Activated CD4-positive, alpha-beta memory T cell treated with anti-CD3 and anti-CD28 coated beads, Interleukin-2, amount 10 ng/mL, durations not matched to agents 7 days and 5 days (primary cell): ENCODE measurements around the gene CEP41. TPM values are rescaled to one million over a fixed set of nuclear protein-coding genes. Genes with fewer than 3 reads are reported as not detected.
"Not testable (repeated sequence)": the region's sequence is repeated elsewhere in the genome, so short reads cannot be mapped to it uniquely, and the experiment has no call there.

Experiments
- CTCF ChIA-PET: fragments of 350-600 bp; sonication (Branson Sonifier 250); formaldehyde crosslinking; loops from one replicate; lab custom pipeline; 2021; ENCODE audit warnings: antibody characterized with exemption, inconsistent platforms; lab: Charles Lee
- POLR2A ChIA-PET: fragments of 350-600 bp; sonication (Branson Sonifier 250); formaldehyde crosslinking; loops from one replicate; lab custom pipeline; 2021; ENCODE audit warnings: antibody characterized with exemption; lab: Charles Lee
- DNase-seq: peaks from one replicate; pipeline ENCODE4 v3.0.0-alpha.2; 2020
- H3K27ac Mint-ChIP-seq: one replicate; pipeline ENCODE4 v1.8.0; 2021; ENCODE audit warnings: mild to moderate bottlenecking, mixed read lengths
- H3K27me3 Mint-ChIP-seq: one replicate; pipeline ENCODE4 v1.8.0; 2021; ENCODE audit warnings: mixed read lengths
- H3K36me3 Mint-ChIP-seq: one replicate; pipeline ENCODE4 v1.8.0; 2021; ENCODE audit warnings: low read depth, mixed read lengths
- H3K4me1 Mint-ChIP-seq: one replicate; pipeline ENCODE4 v1.8.0; 2021; ENCODE audit warnings: mixed read lengths
- H3K4me3 Mint-ChIP-seq: one replicate; pipeline ENCODE4 v1.8.0; 2021; ENCODE audit warnings: mild to moderate bottlenecking, mixed read lengths
- H3K9me3 Mint-ChIP-seq: one replicate; pipeline ENCODE4 v1.8.0; 2021; ENCODE audit warnings: mixed read lengths
- total RNA-seq, 2 experiments: library from RNA; stranded (reverse); gene quantifications; one replicate each; pipeline ENCODE4 v1.2.3, GENCODE V29; 2021

CEP41 gene
- total RNA-seq, 2 experiments from 2014 or later, result 13.2 to 15.7 TPM

DNA sequence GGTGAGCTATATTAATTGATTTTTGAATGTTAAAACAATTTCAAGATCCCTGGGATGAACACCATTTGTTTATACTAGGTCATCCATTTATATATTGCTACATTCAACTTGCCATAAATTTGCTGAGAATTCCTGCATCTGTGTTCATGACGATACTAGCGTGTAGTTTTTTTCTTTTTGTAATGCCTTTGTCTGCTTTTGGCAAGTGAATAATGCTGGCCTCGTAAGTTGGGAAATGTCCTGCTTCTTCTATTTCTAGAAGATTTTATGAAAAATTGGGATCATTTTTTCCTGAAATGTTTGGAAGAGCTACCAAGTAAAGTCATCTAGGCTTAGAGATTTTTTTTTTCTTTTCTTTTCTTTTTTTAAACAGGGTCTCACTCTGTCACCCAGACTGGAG, 38.2 kb upstream of the CEP41 start:
- CTCF ChIA-PET, result no interaction called here
- Mint-ChIP-seq H3K27ac (no peak overlapping the region), H3K36me3 (no peaks in the 10 kb centered on the region), H3K27me3 (peaks cover 31% of the 10 kb centered on the region), H3K4me3 (no peak overlapping the region), H3K9me3 (peaks cover 2% of the 10 kb centered on the region), H3K4me1 (no peaks in the 10 kb centered on the region)
- POLR2A ChIA-PET, result no interaction called here
- DNase-seq, result no peak

GRCh38 chr7:130476297-130477150, 35.7 kb upstream of the CEP41 start:
- H3K4me1 Mint-ChIP-seq, result no peaks in the 10 kb centered on the region
- peaks cover 2% of the 10 kb centered on the region for H3K9me3 Mint-ChIP-seq
- CTCF ChIA-PET, result no interaction called here
- H3K4me3 Mint-ChIP-seq, result no peak overlapping the region
- POLR2A ChIA-PET, result no interaction called here
- H3K36me3 Mint-ChIP-seq, result no peaks in the 10 kb centered on the region
- no peak for DNase-seq
- H3K27ac Mint-ChIP-seq, result no peak overlapping the region
- peaks cover 20% of the 10 kb centered on the region for H3K27me3 Mint-ChIP-seq

DNA sequence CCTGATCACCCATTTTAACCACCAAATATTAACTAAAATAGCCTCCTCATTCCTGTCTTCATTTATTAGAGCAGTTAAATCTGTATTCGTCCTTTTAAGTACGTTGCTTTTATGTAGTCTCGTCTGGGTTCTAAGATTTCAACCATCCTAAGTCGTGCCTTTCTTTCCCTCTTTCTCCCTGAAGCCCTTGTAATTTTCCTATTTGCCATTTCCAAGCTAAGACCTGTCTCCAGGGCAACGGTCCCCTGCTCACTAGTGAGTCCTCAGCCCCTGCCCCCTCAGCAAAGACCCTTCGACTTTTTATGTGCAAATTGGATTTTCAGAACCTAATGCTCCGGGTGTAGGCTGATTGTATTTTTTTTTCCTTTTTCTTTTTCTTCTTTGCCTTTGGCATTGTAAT, 35.0 kb upstream of the CEP41 start:
- H3K36me3 Mint-ChIP-seq, result no peaks in the 10 kb centered on the region
- peaks cover 20% of the 10 kb centered on the region for H3K27me3 Mint-ChIP-seq
- no peak overlapping the region for H3K4me3 Mint-ChIP-seq
- H3K9me3 Mint-ChIP-seq, result peaks cover 2% of the 10 kb centered on the region
- POLR2A ChIA-PET, result no interaction called here
- DNase-seq, result no peak
- H3K4me1 Mint-ChIP-seq, result no peaks in the 10 kb centered on the region
- no peak overlapping the region for H3K27ac Mint-ChIP-seq
- CTCF ChIA-PET, result no interaction called here

GRCh38 chr7:130473876-130474275, 33.1 kb upstream of the CEP41 start:
- no peaks in the 10 kb centered on the region for H3K9me3 Mint-ChIP-seq
- no peak overlapping the region for H3K4me3 Mint-ChIP-seq
- ChIA-PET CTCF (interaction anchor here (1.1 kb wide), 1 partner anchor 10 kb away, joined by 3 read pairs; no protein-coding TSS in a partner anchor), POLR2A (no interaction called here)
- no peaks in the 10 kb centered on the region for H3K36me3 Mint-ChIP-seq
- H3K27me3 Mint-ChIP-seq, result peaks cover 17% of the 10 kb centered on the region
- H3K4me1 Mint-ChIP-seq, result no peaks in the 10 kb centered on the region
- H3K27ac Mint-ChIP-seq, result no peak overlapping the region
- no peak for DNase-seq

DNA sequence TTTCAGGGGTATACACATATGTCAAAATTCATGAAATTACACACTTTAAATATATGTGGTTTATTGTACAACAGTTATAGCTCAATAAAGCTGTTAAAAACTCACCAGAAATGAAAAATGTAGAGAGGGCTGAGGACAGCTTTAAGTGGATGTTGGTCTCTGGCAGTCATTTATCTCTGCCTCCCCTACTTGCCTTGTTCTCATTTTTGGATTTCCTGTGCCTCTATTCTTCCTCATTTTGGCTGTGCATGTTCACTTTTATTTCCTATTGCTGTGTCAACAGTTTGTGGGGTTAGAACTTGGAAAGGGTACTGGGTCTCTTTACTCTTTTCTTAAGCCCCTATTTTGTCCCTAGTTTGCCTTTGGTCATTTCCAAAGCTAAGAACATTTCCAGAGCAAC, 32.5 kb upstream of the CEP41 start:
- POLR2A ChIA-PET, result no interaction called here
- no peak for DNase-seq
- Mint-ChIP-seq H3K4me1 (no peaks in the 10 kb centered on the region), H3K27me3 (peaks cover 15% of the 10 kb centered on the region), H3K27ac (no peak overlapping the region), H3K4me3 (no peak overlapping the region), H3K36me3 (no peaks in the 10 kb centered on the region), H3K9me3 (no peaks in the 10 kb centered on the region)
- CTCF ChIA-PET, result interaction anchor here (1.1 kb wide), 1 partner anchor 11 kb away, joined by 3 read pairs; no protein-coding TSS in a partner anchor

GRCh38 chr7:130471974-130472373, 31.2 kb upstream of the CEP41 start:
- H3K36me3 Mint-ChIP-seq, result no peaks in the 10 kb centered on the region
- H3K27me3 Mint-ChIP-seq, result peaks cover 16% of the 10 kb centered on the region
- H3K27ac Mint-ChIP-seq, result no peak overlapping the region
- H3K4me3 Mint-ChIP-seq, result no peak overlapping the region
- no peaks in the 10 kb centered on the region for H3K4me1 Mint-ChIP-seq
- POLR2A ChIA-PET, result no interaction called here
- no peak for DNase-seq
- H3K9me3 Mint-ChIP-seq, result no peaks in the 10 kb centered on the region
- CTCF ChIA-PET, result no interaction called here

- Mint-ChIP-seq H3K27ac (no peak overlapping the region), H3K4me1 (no peaks in the 10 kb centered on the region), H3K36me3 (no peaks in the 10 kb centered on the region), H3K9me3 (no peaks in the 10 kb centered on the region), H3K27me3 (peaks cover 16% of the 10 kb centered on the region), H3K4me3 (no peak overlapping the region)
- CTCF ChIA-PET, result no interaction called here
- POLR2A ChIA-PET, result no interaction called here
- no peak for DNase-seq
These were observed 27.8 kb upstream of the CEP41 start for GRCh38 chr7:130468612-130469011.

GRCh38 chr7:130463553-130464434, 23.0 kb upstream of the CEP41 start:
- POLR2A ChIA-PET, result no interaction called here
- no peak overlapping the region for H3K27ac Mint-ChIP-seq
- H3K9me3 Mint-ChIP-seq, result peaks cover 12% of the 10 kb centered on the region
- peaks cover 5% of the 10 kb centered on the region for H3K36me3 Mint-ChIP-seq
- no peak for DNase-seq
- H3K4me3 Mint-ChIP-seq, result no peak overlapping the region
- CTCF ChIA-PET, result no interaction called here
- H3K4me1 Mint-ChIP-seq, result peaks cover 2% of the 10 kb centered on the region
- peaks cover 11% of the 10 kb centered on the region for H3K27me3 Mint-ChIP-seq

GRCh38 chr7:130461272-130461671, 20.5 kb upstream of the CEP41 start:
- ChIA-PET CTCF (no interaction called here), POLR2A (no interaction called here)
- DNase-seq, result no peak
- Mint-ChIP-seq H3K27ac (no peak overlapping the region), H3K27me3 (peaks cover 8% of the 10 kb centered on the region), H3K4me3 (no peak overlapping the region), H3K36me3 (peaks cover 5% of the 10 kb centered on the region), H3K4me1 (peaks cover 7% of the 10 kb centered on the region), H3K9me3 (peaks cover 12% of the 10 kb centered on the region)

- no peak overlapping the region for H3K27ac Mint-ChIP-seq
- peaks cover 6% of the 10 kb centered on the region for H3K27me3 Mint-ChIP-seq
- peaks cover 5% of the 10 kb centered on the region for H3K36me3 Mint-ChIP-seq
- no peak for DNase-seq
- peaks cover 12% of the 10 kb centered on the region for H3K9me3 Mint-ChIP-seq
- CTCF ChIA-PET, result no interaction called here
- POLR2A ChIA-PET, result no interaction called here
- H3K4me3 Mint-ChIP-seq, result no peak overlapping the region
- H3K4me1 Mint-ChIP-seq, result peaks cover 8% of the 10 kb centered on the region
These were observed 17.4 kb upstream of the CEP41 start for GRCh38 chr7:130458257-130458656.

DNA sequence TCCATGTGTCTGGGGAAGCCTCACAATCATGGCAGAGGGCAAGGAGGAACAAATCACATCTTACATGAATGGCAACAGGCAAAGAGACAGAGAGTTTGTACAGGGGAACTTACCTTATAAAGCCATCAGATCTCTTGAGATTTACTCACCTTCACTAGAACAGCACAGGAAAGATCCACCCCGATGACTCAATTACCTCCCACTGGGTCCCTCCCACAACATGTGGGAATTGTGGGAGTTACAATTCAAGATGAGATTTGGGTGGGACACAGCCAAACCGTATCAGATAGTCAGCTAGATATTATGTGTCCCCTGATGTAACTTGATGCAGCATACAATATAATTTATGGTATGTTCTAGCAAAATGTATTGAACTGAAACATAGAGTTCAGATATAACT, 14.1 kb upstream of the CEP41 start:
- Mint-ChIP-seq H3K27me3 (peaks cover 6% of the 10 kb centered on the region), H3K4me1 (peaks cover 8% of the 10 kb centered on the region), H3K36me3 (peaks cover 5% of the 10 kb centered on the region), H3K4me3 (no peak overlapping the region), H3K9me3 (peaks cover 9% of the 10 kb centered on the region), H3K27ac (no peak overlapping the region)
- ChIA-PET POLR2A (no interaction called here), CTCF (no interaction called here)
- DNase-seq, result no peak

DNA sequence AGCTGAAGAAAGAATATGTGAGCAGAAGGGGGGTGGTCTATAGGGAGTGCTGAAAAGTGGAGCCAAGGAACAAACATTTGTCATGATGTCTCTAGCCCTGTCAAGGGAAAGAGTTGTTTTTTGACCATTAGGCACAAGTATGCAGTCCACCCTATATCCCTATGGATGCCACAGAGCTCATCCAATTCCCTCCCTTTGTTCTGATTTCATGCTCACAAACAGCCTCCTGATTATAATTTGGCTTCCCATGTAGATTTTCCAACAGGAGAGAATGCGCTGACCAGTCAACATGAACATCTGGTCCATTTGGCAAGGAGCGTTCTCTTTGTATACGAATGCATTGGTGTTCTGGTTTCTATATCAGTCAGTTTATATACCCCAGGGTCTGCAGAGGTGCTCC, 12.1 kb upstream of the CEP41 start:
- no peak for DNase-seq
- ChIA-PET CTCF (interaction anchor here (1.1 kb wide), 1 partner anchor 23 kb away, joined by 3 read pairs; no protein-coding TSS in a partner anchor), POLR2A (no interaction called here)
- H3K9me3 Mint-ChIP-seq, result peaks cover 7% of the 10 kb centered on the region
- H3K27me3 Mint-ChIP-seq, result peaks cover 6% of the 10 kb centered on the region
- H3K36me3 Mint-ChIP-seq, result no peaks in the 10 kb centered on the region
- no peak overlapping the region for H3K27ac Mint-ChIP-seq
- H3K4me3 Mint-ChIP-seq, result no peak overlapping the region
- peaks cover 2% of the 10 kb centered on the region for H3K4me1 Mint-ChIP-seq

DNA sequence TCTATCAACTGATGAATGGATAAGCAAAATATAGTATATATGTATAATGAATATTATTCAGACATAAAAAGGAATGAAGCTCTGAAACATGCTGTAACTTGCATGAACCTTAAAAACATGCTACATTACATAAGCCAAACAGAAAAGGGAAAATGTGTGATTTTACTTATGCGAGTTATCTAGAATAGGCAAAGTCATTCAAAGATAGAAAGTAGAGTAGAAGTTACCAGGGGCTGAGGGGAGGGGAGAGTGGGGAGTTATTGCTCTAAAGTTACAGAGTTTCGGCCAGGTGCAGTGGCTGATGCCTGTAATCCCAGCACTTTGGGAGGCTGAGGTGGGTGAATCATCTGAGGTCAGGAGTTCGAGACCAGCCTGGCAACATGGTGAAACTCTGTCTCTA, 10.5 kb upstream of the CEP41 start:
- DNase-seq, H3K36me3 Mint-ChIP-seq, H3K9me3 Mint-ChIP-seq, CTCF ChIA-PET, H3K4me1 Mint-ChIP-seq, H3K4me3 Mint-ChIP-seq, H3K27me3 Mint-ChIP-seq, H3K27ac Mint-ChIP-seq, POLR2A ChIA-PET: not testable (repeated sequence)
